Mucosa of rectum (tissue), 2 donors: ENCODE measurements around the gene ATG13.

Experiments
- H3K27ac ChIP-seq, 2 donors: one replicate each; pipeline ENCODE4 v1.7.0; 2013; ENCODE audit warnings: inconsistent platforms in 2 of 2, low read depth in 2 of 2, low read length in 2 of 2
- H3K27me3 ChIP-seq, 2 donors: one replicate each; pipeline ENCODE4 v1.7.0; 2013; ENCODE audit warnings: low read length in 2 of 2; ENCODE audit not compliant: control insufficient read depth in 2 of 2, insufficient read depth in 2 of 2
- H3K36me3 ChIP-seq, 2 donors: one replicate each; pipeline ENCODE4 v1.7.0; 2013; ENCODE audit warnings: low read length in 2 of 2; ENCODE audit not compliant: control insufficient read depth in 2 of 2, insufficient read depth in 2 of 2
- H3K4me1 ChIP-seq, 2 donors: one replicate each; pipeline ENCODE4 v1.7.0; 2013; ENCODE audit warnings: low read length in 2 of 2, mild to moderate bottlenecking in 1 of 2; ENCODE audit not compliant: control insufficient read depth in 2 of 2, insufficient read depth in 2 of 2
- H3K4me3 ChIP-seq, 2 donors: one replicate each; pipeline ENCODE4 v1.7.0; 2013; ENCODE audit warnings: low read length in 2 of 2
- H3K9ac ChIP-seq, 2 donors: one replicate each; pipeline ENCODE4 v1.7.0; 2013; ENCODE audit warnings: low read length in 2 of 2, low read depth in 1 of 2, mild to moderate bottlenecking in 1 of 2
- H3K9me3 ChIP-seq, 2 donors: one replicate each; pipeline ENCODE4 v1.7.0; 2013; ENCODE audit warnings: low read length in 2 of 2; ENCODE audit not compliant: control insufficient read depth in 2 of 2
- donor health status: healthy.
- donor health status: Normal muscosa, but diverticular disease.

ATG13 gene

GRCh38 chr11:46672381-46672839 is 55.1 kb downstream of the ATG13 start:
- Histone ChIP-seq H3K27ac (no peak overlapping the region), H3K36me3 (peaks cover 52 to 60% of the 10 kb centered on the region in 2 donors), H3K27me3 (no peaks in the 10 kb centered on the region), H3K9me3 (no peaks in the 10 kb centered on the region), H3K9ac (no peak overlapping the region), H3K4me3 (no peak overlapping the region), H3K4me1 (peaks cover 25 to 28% of the 10 kb centered on the region in 2 donors)

- H3K9me3 ChIP-seq = no peaks in the 10 kb centered on the region
- H3K36me3 ChIP-seq = peaks cover 50 to 55% of the 10 kb centered on the region in 2 donors
- peaks cover 25 to 28% of the 10 kb centered on the region in 2 donors for H3K4me1 ChIP-seq
- no peak overlapping the region for H3K4me3 ChIP-seq
- H3K27me3 ChIP-seq = no peaks in the 10 kb centered on the region
- no peak overlapping the region for H3K9ac ChIP-seq
- H3K27ac ChIP-seq = peak overlapping the region; percentile 78 to 83
Observed at GRCh38 chr11:46673713-46674462, 56.5 kb downstream of the ATG13 start.

- H3K4me3 ChIP-seq = peak overlapping the region; percentile 11 to 37
- H3K36me3 ChIP-seq = peaks cover 54% of the 10 kb centered on the region in 2 donors
- peak overlapping the region; percentile 78 to 83 for H3K27ac ChIP-seq
- H3K27me3 ChIP-seq = no peaks in the 10 kb centered on the region
- peak overlapping the region; percentile 8 to 36 for H3K9ac ChIP-seq
- peaks cover 25 to 28% of the 10 kb centered on the region in 2 donors for H3K4me1 ChIP-seq
- H3K9me3 ChIP-seq = no peaks in the 10 kb centered on the region
Observed at GRCh38 chr11:46674463-46675287, 57.3 kb downstream of the ATG13 start.

GRCh38 chr11:46675288-46675851 is 58.0 kb downstream of the ATG13 start:
- H3K27me3 ChIP-seq = no peaks in the 10 kb centered on the region
- H3K9me3 ChIP-seq = no peaks in the 10 kb centered on the region
- peak overlapping the region; percentile 8 to 36 for H3K9ac ChIP-seq
- peaks cover 57 to 59% of the 10 kb centered on the region in 2 donors for H3K36me3 ChIP-seq
- peaks cover 25 to 28% of the 10 kb centered on the region in 2 donors for H3K4me1 ChIP-seq
- H3K27ac ChIP-seq = peak overlapping the region; percentile 78 to 83
- H3K4me3 ChIP-seq = peak overlapping the region; percentile 24 to 37

- H3K36me3 ChIP-seq = peaks cover 56 to 60% of the 10 kb centered on the region in 2 donors
- H3K9me3 ChIP-seq = no peaks in the 10 kb centered on the region
- H3K9ac ChIP-seq = peak overlapping the region in 1 of 2 donors; percentile 36
- H3K27me3 ChIP-seq = no peaks in the 10 kb centered on the region
- no peak overlapping the region for H3K4me3 ChIP-seq
- H3K27ac ChIP-seq = peak overlapping the region; percentile 78 to 83
- H3K4me1 ChIP-seq = peaks cover 25 to 28% of the 10 kb centered on the region in 2 donors
Observed at GRCh38 chr11:46675949-46676348, 58.6 kb downstream of the ATG13 start.

- Histone ChIP-seq H3K9me3 (no peaks in the 10 kb centered on the region), H3K27me3 (no peaks in the 10 kb centered on the region), H3K9ac (no peak overlapping the region), H3K4me3 (no peak overlapping the region), H3K36me3 (peaks cover 58 to 63% of the 10 kb centered on the region in 2 donors), H3K4me1 (peaks cover 25 to 28% of the 10 kb centered on the region in 2 donors), H3K27ac (peak overlapping the region in 1 of 2 donors; percentile 78)
Observed at GRCh38 chr11:46676436-46677158, 59.2 kb downstream of the ATG13 start.

- Histone ChIP-seq H3K36me3 (peaks cover 58 to 64% of the 10 kb centered on the region in 2 donors), H3K9ac (no peak overlapping the region), H3K27ac (no peak overlapping the region), H3K9me3 (no peaks in the 10 kb centered on the region), H3K4me1 (peaks cover 22 to 25% of the 10 kb centered on the region in 2 donors), H3K27me3 (no peaks in the 10 kb centered on the region), H3K4me3 (no peak overlapping the region)
Observed at GRCh38 chr11:46677169-46677568, 59.8 kb downstream of the ATG13 start.

- peaks cover 56 to 57% of the 10 kb centered on the region in 2 donors for H3K36me3 ChIP-seq
Observed at GRCh38 chr11:46677991-46678740, 60.8 kb downstream of the ATG13 start.

GRCh38 chr11:46678741-46679130 is 61.4 kb downstream of the ATG13 start:
- Histone ChIP-seq H3K4me3 (no peak overlapping the region), H3K27ac (no peak overlapping the region), H3K27me3 (no peaks in the 10 kb centered on the region), H3K9me3 (no peaks in the 10 kb centered on the region), H3K4me1 (peaks cover 22 to 23% of the 10 kb centered on the region in 2 donors), H3K9ac (no peak overlapping the region), H3K36me3 (peaks cover 54 to 58% of the 10 kb centered on the region in 2 donors)

More at GRCh38 chr11:46677991-46678740, 60.8 kb downstream of the ATG13 start:
- H3K27me3 ChIP-seq = no peaks in the 10 kb centered on the region
- peaks cover 22 to 23% of the 10 kb centered on the region in 2 donors for H3K4me1 ChIP-seq
- H3K9me3 ChIP-seq = no peaks in the 10 kb centered on the region
- H3K27ac ChIP-seq = no peak overlapping the region
- H3K9ac ChIP-seq = no peak overlapping the region
- no peak overlapping the region for H3K4me3 ChIP-seq
